ENCODE data around the gene CSF3.

DNA sequence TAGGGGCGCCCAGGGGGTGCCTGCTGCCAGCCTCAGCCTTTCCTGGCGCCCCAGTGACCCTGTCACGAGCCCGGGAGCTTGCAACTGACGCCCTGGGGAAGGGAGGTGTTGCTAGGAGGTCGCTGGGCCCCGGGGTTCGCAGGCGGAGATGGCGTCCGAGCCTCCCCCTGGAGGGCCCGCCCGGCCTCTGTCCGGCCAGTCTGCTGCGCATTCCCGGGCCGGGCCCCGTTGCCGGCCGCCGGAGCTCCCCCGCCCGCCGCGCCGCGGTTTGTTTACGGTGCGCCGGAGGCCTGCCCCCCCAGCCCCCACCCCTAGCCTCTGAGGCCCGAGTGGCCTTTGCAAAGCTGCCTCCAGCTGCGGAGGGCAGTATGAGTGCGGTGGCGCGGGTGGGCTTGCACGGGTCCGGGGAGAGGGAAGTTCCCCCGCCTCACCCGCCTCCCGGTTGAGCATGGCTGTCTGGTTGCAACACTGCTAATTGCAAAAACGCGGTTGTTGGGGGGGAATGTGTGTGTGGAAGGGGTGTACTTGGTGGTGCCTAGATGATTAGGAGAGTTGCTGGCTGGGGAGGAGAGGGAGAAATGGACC lies 48.0 kb downstream of the CSF3 start:
- TF ChIP-seq POLR2A (IDR thresholded peaks at IDR 0.05; ENCODE audit: low read depth, low read length) (no peak), CTCF (conservative IDR thresholded peaks at IDR 0.05; ENCODE audit: low read depth, low read length) (no peak), MXI1 (IDR thresholded peaks at IDR 0.05; ENCODE audit: borderline replicate concordance, low read depth, low read length) (peak; percentile 35; the same call in 1 of the 2 replicates), CHD1 (IDR thresholded peaks at IDR 0.05; ENCODE audit: low read depth, low read length) (no peak), USF2 (IDR thresholded peaks at IDR 0.05; ENCODE audit: low read depth, low read length) (no peak), ELK1 (IDR thresholded peaks at IDR 0.05; ENCODE audit: borderline replicate concordance, low read depth, low read length) (no peak), MAFK (IDR thresholded peaks at IDR 0.05; ENCODE audit: low read depth, low read length) (no peak), FOS (IDR thresholded peaks at IDR 0.05; ENCODE audit: low read depth, low read length) (no peak), SMC3 (IDR thresholded peaks at IDR 0.05; ENCODE audit: low read depth, low read length) (no peak), NFE2L2 (IDR thresholded peaks at IDR 0.05; ENCODE audit: low read depth, low read length) (no peak)
